HEK293 (cell line): ENCODE measurements around the gene ZBP1.

Experiments
- CTCF ChIA-PET: fragments of 350-600 bp; formaldehyde crosslinking; extraction: SDS; loops from one replicate; lab custom pipeline; 2021; ENCODE audit warnings: antibody characterized with exemption; lab: Yijun Ruan, JAX
- POLR2A ChIA-PET: fragments of 300-600 bp; formaldehyde crosslinking; extraction: SDS; loops from one replicate; lab custom pipeline; 2020; ENCODE audit warnings: antibody characterized with exemption, inconsistent platforms; lab: Yijun Ruan, JAX
- H3K27ac ChIP-seq: fragments of 200-500 bp; sonication (Bioruptor generic); 2 replicates; pipeline ENCODE4 v1.5.1; 2014; ENCODE audit warnings: low read depth, low read length, control low read depth, inconsistent platforms; ENCODE audit errors: extremely low read depth
- H3K36me3 ChIP-seq, 2 experiments: fragments of 200-500 bp in 1 of 2; sonication (Bioruptor generic) in 1 of 2; 1 replicate in 1 of 2; 2 replicates in 1 of 2; pipeline ENCODE4 v1.5.1; 2014 to 2017; ENCODE audit warnings: inconsistent platforms in 2 of 2, low read length in 2 of 2; ENCODE audit not compliant: control insufficient read depth in 2 of 2, insufficient read depth in 1 of 2
- H3K4me1 ChIP-seq: fragments of 200-500 bp; sonication (Bioruptor generic); 2 replicates; pipeline ENCODE4 v1.5.1; 2014; ENCODE audit warnings: mild to moderate bottlenecking, low read length, inconsistent platforms; ENCODE audit not compliant: control insufficient read depth, insufficient read depth
- H3K4me3 ChIP-seq: 2 replicates; pipeline ENCODE4 v1.5.1; 2011; ENCODE audit warnings: low read depth, mild to moderate bottlenecking, control low read depth, low read length, moderate library complexity
- H3K9me3 ChIP-seq: fragments of 200-500 bp; sonication (Bioruptor generic); 2 replicates; pipeline ENCODE4 v1.5.1; 2014; ENCODE audit warnings: low read depth, low read length, inconsistent platforms; ENCODE audit not compliant: control insufficient read depth, insufficient read depth
- KLF10 ChIP-seq: fragments of 450-650 bp; IDR thresholded peaks from 2 replicates; pipeline ENCODE4 v1.5.1; 2018; ENCODE audit warnings: missing biosample characterization, mild to moderate bottlenecking, missing genetic modification characterization
- MZF1 ChIP-seq: fragments of 450-650 bp; formaldehyde crosslinking; IDR thresholded peaks from 2 replicates; pipeline ENCODE4 v1.5.1; 2017; ENCODE audit warnings: missing biosample characterization, missing genetic modification characterization, borderline replicate concordance
- SCRT1 ChIP-seq: fragments of 450-650 bp; formaldehyde crosslinking; IDR thresholded peaks from 2 replicates; pipeline ENCODE4 v1.5.1; 2016; ENCODE audit warnings: missing biosample characterization, missing genetic modification characterization, borderline replicate concordance
- ZBTB11 ChIP-seq: fragments of 450-650 bp; formaldehyde crosslinking; conservative IDR thresholded peaks from 2 replicates; pipeline ENCODE4 v1.5.1; 2016; ENCODE audit warnings: low read depth, missing biosample characterization, missing genetic modification characterization
- ZFP3 ChIP-seq: fragments of 450-650 bp; formaldehyde crosslinking; IDR thresholded peaks from 2 replicates; pipeline ENCODE4 v1.5.1; 2016; ENCODE audit warnings: low read depth, missing biosample characterization, missing genetic modification characterization
- ZFP41 ChIP-seq: fragments of 450-650 bp; formaldehyde crosslinking; IDR thresholded peaks from 2 replicates; pipeline ENCODE4 v1.5.1; 2016; ENCODE audit warnings: missing biosample characterization, missing genetic modification characterization, borderline replicate concordance
- ZNF112 ChIP-seq: fragments of 450-650 bp; formaldehyde crosslinking; IDR thresholded peaks from 2 replicates; pipeline ENCODE4 v1.5.0; 2017; ENCODE audit warnings: missing biosample characterization, missing genetic modification characterization
- ZNF169 ChIP-seq: fragments of 450-650 bp; formaldehyde crosslinking; IDR thresholded peaks from 2 replicates; pipeline ENCODE4 v1.5.1; 2016; ENCODE audit warnings: missing biosample characterization, missing genetic modification characterization
- ZNF292 ChIP-seq: fragments of 450-650 bp; formaldehyde crosslinking; IDR thresholded peaks from 2 replicates; pipeline ENCODE4 v1.5.1; 2016; ENCODE audit warnings: low read depth, missing biosample characterization, missing genetic modification characterization, borderline replicate concordance
- ZNF433 ChIP-seq: fragments of 450-650 bp; formaldehyde crosslinking; IDR thresholded peaks from 2 replicates; pipeline ENCODE4 v1.5.1; 2016; ENCODE audit warnings: missing biosample characterization, missing genetic modification characterization, low read depth
- ZNF488 ChIP-seq: fragments of 450-650 bp; formaldehyde crosslinking; IDR thresholded peaks from 2 replicates; pipeline ENCODE4 v1.5.1; 2016; ENCODE audit warnings: missing biosample characterization, missing genetic modification characterization
- ZNF792 ChIP-seq: fragments of 450-650 bp; formaldehyde crosslinking; IDR thresholded peaks from 2 replicates; pipeline ENCODE4 v1.5.1; 2016; ENCODE audit warnings: missing biosample characterization, missing genetic modification characterization
- ZNF830 ChIP-seq: fragments of 450-650 bp; IDR thresholded peaks from 2 replicates; pipeline ENCODE4 v1.5.0; 2018; ENCODE audit warnings: missing biosample characterization, missing genetic modification characterization, low read depth, mild to moderate bottlenecking, moderate library complexity
- ZNF837 ChIP-seq: fragments of 450-650 bp; formaldehyde crosslinking; IDR thresholded peaks from 2 replicates; pipeline ENCODE4 v1.5.1; 2016; ENCODE audit warnings: missing biosample characterization, missing genetic modification characterization
- ZSCAN18 ChIP-seq: fragments of 450-650 bp; formaldehyde crosslinking; IDR thresholded peaks from 2 replicates; pipeline ENCODE4 v1.5.1; 2016; ENCODE audit warnings: missing biosample characterization, missing genetic modification characterization
- TF ChIP-seq, protein P1 (sequence below): fragments of 450-650 bp; formaldehyde crosslinking; IDR thresholded peaks from 2 replicates; pipeline ENCODE4 v1.5.1; 2016; ENCODE audit warnings: missing biosample characterization, missing genetic modification characterization
- TF ChIP-seq, protein P2 (sequence below): fragments of 450-650 bp; formaldehyde crosslinking; IDR thresholded peaks from 2 replicates; pipeline ENCODE4 v1.5.1; 2017; ENCODE audit warnings: missing biosample characterization, missing genetic modification characterization
- TF ChIP-seq, protein P3 (sequence below): fragments of 450-650 bp; formaldehyde crosslinking; IDR thresholded peaks from 2 replicates; pipeline ENCODE4 v1.5.1; 2016; ENCODE audit warnings: missing biosample characterization, missing genetic modification characterization

Gene ZBP1

GRCh38 chr20:57586370-57586793 lies 33.8 kb downstream of the ZBP1 start:
- CTCF ChIA-PET, result interaction anchor here (0.5 to 7.7 kb wide), 5 partner anchors 10 to 52 kb away, joined by 3 to 41 read pairs (median 3); partner anchors contain the start of gene PCK1
- no peaks in the 10 kb centered on the region for H3K36me3 ChIP-seq
- H3K4me1 ChIP-seq, result peaks cover 10% of the 10 kb centered on the region
- H3K27ac ChIP-seq, result no peak overlapping the region
- POLR2A ChIA-PET, result no interaction called here
- TF ChIP-seq SCRT1 (tag by site-specific recombination) (no peak), ZNF837 (tag by site-specific recombination) (no peak), ZBTB11 (tag by site-specific recombination) (no peak)
- no peaks in the 10 kb centered on the region for H3K9me3 ChIP-seq
- H3K4me3 ChIP-seq, result no peak overlapping the region

- no peak overlapping the region for H3K4me3 ChIP-seq
- CTCF ChIA-PET, result interaction anchor here (0.6 to 7.7 kb wide), 6 partner anchors 10 to 225 kb away, joined by 3 to 41 read pairs (median 5); partner anchors contain the start of gene PCK1
- TF ChIP-seq ZNF792 (tag by site-specific recombination) (no peak), MZF1 (no peak), ZNF830 (tag by site-specific recombination) (no peak), ZNF112 (tag by site-specific recombination) (no peak), ZFP41 (tag by site-specific recombination) (no peak), KLF10 (tag by site-specific recombination) (no peak), ZNF488 (tag by site-specific recombination) (no peak), ZNF433 (tag by site-specific recombination) (no peak), ZSCAN18 (tag by site-specific recombination) (no peak), ZFP3 (tag by site-specific recombination) (no peak), ZNF169 (tag by site-specific recombination) (no peak), ZNF292 (tag by site-specific recombination) (no peak)
- TF ChIP-seq, protein P1, sequence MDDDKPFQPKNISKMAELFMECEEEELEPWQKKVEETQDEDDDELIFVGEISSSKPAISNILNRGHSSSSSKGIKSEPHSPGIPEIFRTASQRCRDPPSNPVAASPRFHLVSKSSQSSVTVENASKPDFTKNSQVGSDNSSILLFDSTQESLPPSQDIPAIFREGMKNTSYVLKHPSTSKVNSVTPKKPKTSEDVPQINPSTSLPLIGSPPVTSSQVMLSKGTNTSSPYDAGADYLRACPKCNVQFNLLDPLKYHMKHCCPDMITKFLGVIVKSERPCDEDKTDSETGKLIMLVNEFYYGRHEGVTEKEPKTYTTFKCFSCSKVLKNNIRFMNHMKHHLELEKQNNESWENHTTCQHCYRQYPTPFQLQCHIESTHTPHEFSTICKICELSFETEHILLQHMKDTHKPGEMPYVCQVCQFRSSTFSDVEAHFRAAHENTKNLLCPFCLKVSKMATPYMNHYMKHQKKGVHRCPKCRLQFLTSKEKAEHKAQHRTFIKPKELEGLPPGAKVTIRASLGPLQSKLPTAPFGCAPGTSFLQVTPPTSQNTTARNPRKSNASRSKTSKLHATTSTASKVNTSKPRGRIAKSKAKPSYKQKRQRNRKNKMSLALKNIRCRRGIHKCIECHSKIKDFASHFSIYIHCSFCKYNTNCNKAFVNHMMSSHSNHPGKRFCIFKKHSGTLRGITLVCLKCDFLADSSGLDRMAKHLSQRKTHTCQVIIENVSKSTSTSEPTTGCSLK (tag by site-specific recombination), result no peak
- TF ChIP-seq, protein P2, sequence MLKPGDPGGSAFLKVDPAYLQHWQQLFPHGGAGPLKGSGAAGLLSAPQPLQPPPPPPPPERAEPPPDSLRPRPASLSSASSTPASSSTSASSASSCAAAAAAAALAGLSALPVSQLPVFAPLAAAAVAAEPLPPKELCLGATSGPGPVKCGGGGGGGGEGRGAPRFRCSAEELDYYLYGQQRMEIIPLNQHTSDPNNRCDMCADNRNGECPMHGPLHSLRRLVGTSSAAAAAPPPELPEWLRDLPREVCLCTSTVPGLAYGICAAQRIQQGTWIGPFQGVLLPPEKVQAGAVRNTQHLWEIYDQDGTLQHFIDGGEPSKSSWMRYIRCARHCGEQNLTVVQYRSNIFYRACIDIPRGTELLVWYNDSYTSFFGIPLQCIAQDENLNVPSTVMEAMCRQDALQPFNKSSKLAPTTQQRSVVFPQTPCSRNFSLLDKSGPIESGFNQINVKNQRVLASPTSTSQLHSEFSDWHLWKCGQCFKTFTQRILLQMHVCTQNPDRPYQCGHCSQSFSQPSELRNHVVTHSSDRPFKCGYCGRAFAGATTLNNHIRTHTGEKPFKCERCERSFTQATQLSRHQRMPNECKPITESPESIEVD (tag by site-specific recombination), result no peak
- TF ChIP-seq, protein P3, sequence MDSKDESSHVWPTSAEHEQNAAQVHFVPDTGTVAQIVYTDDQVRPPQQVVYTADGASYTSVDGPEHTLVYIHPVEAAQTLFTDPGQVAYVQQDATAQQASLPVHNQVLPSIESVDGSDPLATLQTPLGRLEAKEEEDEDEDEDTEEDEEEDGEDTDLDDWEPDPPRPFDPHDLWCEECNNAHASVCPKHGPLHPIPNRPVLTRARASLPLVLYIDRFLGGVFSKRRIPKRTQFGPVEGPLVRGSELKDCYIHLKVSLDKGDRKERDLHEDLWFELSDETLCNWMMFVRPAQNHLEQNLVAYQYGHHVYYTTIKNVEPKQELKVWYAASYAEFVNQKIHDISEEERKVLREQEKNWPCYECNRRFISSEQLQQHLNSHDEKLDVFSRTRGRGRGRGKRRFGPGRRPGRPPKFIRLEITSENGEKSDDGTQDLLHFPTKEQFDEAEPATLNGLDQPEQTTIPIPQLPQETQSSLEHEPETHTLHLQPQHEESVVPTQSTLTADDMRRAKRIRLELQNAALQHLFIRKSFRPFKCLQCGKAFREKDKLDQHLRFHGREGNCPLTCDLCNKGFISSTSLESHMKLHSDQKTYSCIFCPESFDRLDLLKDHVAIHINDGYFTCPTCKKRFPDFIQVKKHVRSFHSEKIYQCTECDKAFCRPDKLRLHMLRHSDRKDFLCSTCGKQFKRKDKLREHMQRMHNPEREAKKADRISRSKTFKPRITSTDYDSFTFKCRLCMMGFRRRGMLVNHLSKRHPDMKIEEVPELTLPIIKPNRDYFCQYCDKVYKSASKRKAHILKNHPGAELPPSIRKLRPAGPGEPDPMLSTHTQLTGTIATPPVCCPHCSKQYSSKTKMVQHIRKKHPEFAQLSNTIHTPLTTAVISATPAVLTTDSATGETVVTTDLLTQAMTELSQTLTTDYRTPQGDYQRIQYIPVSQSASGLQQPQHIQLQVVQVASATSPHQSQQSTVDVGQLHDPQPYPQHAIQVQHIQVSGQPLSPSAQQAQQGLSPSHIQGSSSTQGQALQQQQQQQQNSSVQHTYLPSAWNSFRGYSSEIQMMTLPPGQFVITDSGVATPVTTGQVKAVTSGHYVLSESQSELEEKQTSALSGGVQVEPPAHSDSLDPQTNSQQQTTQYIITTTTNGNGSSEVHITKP, result no peak
- H3K36me3 ChIP-seq, result no peaks in the 10 kb centered on the region
- peaks cover 14% of the 10 kb centered on the region for H3K4me1 ChIP-seq
- POLR2A ChIA-PET, result no interaction called here
- no peak overlapping the region for H3K27ac ChIP-seq
- no peaks in the 10 kb centered on the region for H3K9me3 ChIP-seq
These were observed 34.6 kb downstream of the ZBP1 start for GRCh38 chr20:57585466-57586213.
